HK-2 (cell line): ENCODE measurements around the gene HEYL.
"Not testable (repeated sequence)": the region's sequence is repeated elsewhere in the genome, so short reads cannot be mapped to it uniquely, and the experiment has no call there.

ENCODE experiments used
- DNase-seq: peaks from one replicate; pipeline ENCODE4 v3.0.0-alpha.2; 2018; ENCODE audit not compliant: unreplicated experiment

HEYL gene

DNA sequence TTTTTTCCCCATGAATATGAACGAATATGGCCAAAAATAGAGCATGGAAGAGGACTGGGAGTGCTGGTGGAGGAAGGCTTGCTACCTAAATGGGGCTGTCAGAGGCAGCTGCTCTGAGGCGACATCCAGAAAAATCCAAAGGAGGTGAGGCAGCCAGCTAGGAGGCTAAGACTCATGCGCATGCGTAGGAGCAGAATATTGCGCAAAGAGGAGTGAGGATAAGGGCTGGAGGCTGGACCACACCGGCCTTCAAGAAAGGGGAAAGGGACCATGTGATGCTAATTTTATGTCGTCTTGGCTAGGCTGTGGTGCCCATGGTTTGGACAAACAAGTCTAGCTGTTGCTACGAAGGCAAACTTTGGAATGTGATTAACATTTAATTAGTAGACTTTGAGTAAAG, 30.5 kb downstream of the HEYL start:
- DNase-seq: no peak

- DNase-seq: not testable (repeated sequence)
Observed at GRCh38 chr1:39603677-39604076, 35.8 kb downstream of the HEYL start.

GRCh38 chr1:39601667-39602255, 37.7 kb downstream of the HEYL start:
- not testable (repeated sequence) for DNase-seq

DNA sequence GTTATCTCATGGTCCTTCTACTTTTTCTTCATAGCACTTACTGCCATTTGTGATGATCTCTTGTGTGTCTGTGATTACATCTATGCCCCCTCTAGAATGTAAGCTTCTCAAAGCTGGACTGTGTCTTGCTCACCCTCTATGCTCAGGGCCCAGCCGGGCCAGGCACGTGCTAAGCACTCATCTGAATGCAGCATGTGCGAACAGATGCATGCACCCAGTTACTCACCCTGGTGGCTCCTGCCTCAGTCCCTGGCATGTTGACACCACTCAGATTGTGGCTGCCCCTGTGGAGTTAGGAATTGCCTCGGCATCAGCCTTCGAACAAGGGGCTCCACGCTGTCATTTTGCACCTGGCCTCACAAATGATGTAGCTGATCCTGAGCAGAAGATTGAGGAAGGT, 43.3 kb downstream of the HEYL start:
- DNase-seq: no peak

- no peak for DNase-seq
Observed at GRCh38 chr1:39593386-39593785, 46.1 kb downstream of the HEYL start.

- no peak for DNase-seq
Observed at GRCh38 chr1:39592069-39592468, 47.4 kb downstream of the HEYL start.

GRCh38 chr1:39590546-39590945, 48.9 kb downstream of the HEYL start:
- no peak for DNase-seq

- no peak for DNase-seq
Observed at GRCh38 chr1:39585933-39586332, 53.5 kb downstream of the HEYL start.

DNA sequence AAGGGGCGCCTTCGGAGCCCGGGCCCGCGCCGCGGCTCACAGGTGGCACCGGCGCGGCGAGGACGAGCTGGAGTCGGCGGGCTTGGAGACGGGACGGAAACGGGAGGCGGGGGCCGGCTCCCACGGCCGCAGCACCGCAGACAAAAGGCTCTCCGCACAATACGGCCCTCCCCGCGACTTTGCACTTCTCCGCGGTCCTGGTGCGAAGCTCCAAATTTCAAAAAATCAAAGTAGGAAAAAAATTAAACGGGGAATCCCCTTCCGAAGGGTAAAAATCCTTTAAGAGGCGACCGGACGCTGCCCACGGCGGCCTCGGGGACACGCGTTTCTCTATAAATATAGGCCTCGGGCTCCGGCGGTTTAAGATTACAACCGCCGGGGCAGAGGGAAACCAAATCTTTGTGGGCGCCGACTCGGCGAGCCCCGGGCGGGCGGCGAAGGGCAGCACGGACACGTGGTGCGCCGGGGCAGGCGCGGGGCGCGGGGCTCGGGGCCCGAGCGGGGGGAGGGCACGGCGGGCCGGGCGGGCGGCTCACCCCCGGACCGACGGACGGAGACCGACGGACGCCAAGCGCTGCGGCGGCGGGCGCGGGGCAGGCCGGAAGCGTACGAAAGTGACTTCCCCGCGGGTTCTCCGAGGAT, 63.3 kb downstream of the HEYL start:
- no peak for DNase-seq

- peak; percentile 42 for DNase-seq
Observed at GRCh38 chr1:39575191-39576015, 64.0 kb downstream of the HEYL start.

- no peak for DNase-seq
Observed at GRCh38 chr1:39574646-39575045, 64.8 kb downstream of the HEYL start.
